T-helper 1 cell treated with Interleukin-12 subunit alpha and Interleukin-12 subunit beta and Interleukin-4 antibody, amounts not matched to agents 30 μg/mL and 1 μg/mL, for 36 hours (primary cell): ENCODE measurements around the gene BMP7.

ENCODE experiments used
- H3K27ac Mint-ChIP-seq: one replicate; pipeline ENCODE4 v1.8.0; 2021; ENCODE audit warnings: mild to moderate bottlenecking, mixed read lengths
- H3K27me3 Mint-ChIP-seq: one replicate; pipeline ENCODE4 v1.8.0; 2021; ENCODE audit warnings: low read depth, mixed read lengths
- H3K36me3 Mint-ChIP-seq: one replicate; pipeline ENCODE4 v1.8.0; 2021; ENCODE audit warnings: low read depth, mixed read lengths
- H3K4me1 Mint-ChIP-seq: one replicate; pipeline ENCODE4 v1.8.0; 2021; ENCODE audit warnings: low read depth, mixed read lengths
- H3K4me3 Mint-ChIP-seq: one replicate; pipeline ENCODE4 v1.8.0; 2021; ENCODE audit warnings: mild to moderate bottlenecking, moderate library complexity, mixed read lengths
- H3K9me3 Mint-ChIP-seq: one replicate; pipeline ENCODE4 v1.8.0; 2021; ENCODE audit warnings: mixed read lengths

The BMP7 gene

GRCh38 chr20:57187068-57187634 is 79.3 kb downstream of the BMP7 start:
- H3K4me1 Mint-ChIP-seq = no peaks in the 10 kb centered on the region
- H3K27me3 Mint-ChIP-seq = no peaks in the 10 kb centered on the region
- H3K27ac Mint-ChIP-seq = no peak overlapping the region
- H3K4me3 Mint-ChIP-seq = no peak overlapping the region
- no peaks in the 10 kb centered on the region for H3K36me3 Mint-ChIP-seq
- H3K9me3 Mint-ChIP-seq = no peaks in the 10 kb centered on the region

GRCh38 chr20:57186192-57186591 is 80.2 kb downstream of the BMP7 start:
- Mint-ChIP-seq H3K27me3 (no peaks in the 10 kb centered on the region), H3K4me3 (no peak overlapping the region)

GRCh38 chr20:57185188-57185743 is 81.2 kb downstream of the BMP7 start:
- Mint-ChIP-seq H3K4me3 (no peak overlapping the region), H3K27ac (no peak overlapping the region), H3K36me3 (no peaks in the 10 kb centered on the region), H3K4me1 (no peaks in the 10 kb centered on the region), H3K9me3 (no peaks in the 10 kb centered on the region), H3K27me3 (no peaks in the 10 kb centered on the region)

More at GRCh38 chr20:57186192-57186591, 80.2 kb downstream of the BMP7 start:
- Mint-ChIP-seq H3K9me3 (no peaks in the 10 kb centered on the region), H3K4me1 (no peaks in the 10 kb centered on the region), H3K27ac (no peak overlapping the region), H3K36me3 (no peaks in the 10 kb centered on the region)

GRCh38 chr20:57183457-57184009 is 82.9 kb downstream of the BMP7 start:
- Mint-ChIP-seq H3K27ac (no peak overlapping the region), H3K27me3 (peaks cover 3% of the 10 kb centered on the region), H3K4me1 (no peaks in the 10 kb centered on the region), H3K4me3 (no peak overlapping the region), H3K9me3 (no peaks in the 10 kb centered on the region), H3K36me3 (no peaks in the 10 kb centered on the region)

- H3K27me3 Mint-ChIP-seq = peaks cover 8% of the 10 kb centered on the region
- H3K9me3 Mint-ChIP-seq = no peaks in the 10 kb centered on the region
- no peaks in the 10 kb centered on the region for H3K36me3 Mint-ChIP-seq
- no peak overlapping the region for H3K27ac Mint-ChIP-seq
- H3K4me1 Mint-ChIP-seq = no peaks in the 10 kb centered on the region
- H3K4me3 Mint-ChIP-seq = no peak overlapping the region
Measured at GRCh38 chr20:57181639-57182038, 84.8 kb downstream of the BMP7 start.

GRCh38 chr20:57180954-57181353 is 85.5 kb downstream of the BMP7 start:
- H3K27me3 Mint-ChIP-seq = peaks cover 8% of the 10 kb centered on the region
- no peak overlapping the region for H3K27ac Mint-ChIP-seq
- H3K36me3 Mint-ChIP-seq = no peaks in the 10 kb centered on the region
- H3K4me3 Mint-ChIP-seq = no peak overlapping the region
- no peaks in the 10 kb centered on the region for H3K4me1 Mint-ChIP-seq
- H3K9me3 Mint-ChIP-seq = no peaks in the 10 kb centered on the region

GRCh38 chr20:57180387-57180786 is 86.1 kb downstream of the BMP7 start:
- H3K4me3 Mint-ChIP-seq = no peak overlapping the region
- H3K27me3 Mint-ChIP-seq = peaks cover 8% of the 10 kb centered on the region
- H3K4me1 Mint-ChIP-seq = peaks cover 4% of the 10 kb centered on the region
- no peaks in the 10 kb centered on the region for H3K36me3 Mint-ChIP-seq
- H3K9me3 Mint-ChIP-seq = no peaks in the 10 kb centered on the region
- H3K27ac Mint-ChIP-seq = no peak overlapping the region

GRCh38 chr20:57179265-57179664 is 87.2 kb downstream of the BMP7 start:
- no peaks in the 10 kb centered on the region for H3K9me3 Mint-ChIP-seq
- no peak overlapping the region for H3K27ac Mint-ChIP-seq
- no peak overlapping the region for H3K4me3 Mint-ChIP-seq
- peaks cover 8% of the 10 kb centered on the region for H3K27me3 Mint-ChIP-seq
- peaks cover 4% of the 10 kb centered on the region for H3K4me1 Mint-ChIP-seq
- H3K36me3 Mint-ChIP-seq = no peaks in the 10 kb centered on the region

- Mint-ChIP-seq H3K27ac (no peak overlapping the region), H3K4me3 (no peak overlapping the region), H3K4me1 (peaks cover 4% of the 10 kb centered on the region), H3K9me3 (no peaks in the 10 kb centered on the region), H3K27me3 (peaks cover 8% of the 10 kb centered on the region), H3K36me3 (no peaks in the 10 kb centered on the region)
Measured at GRCh38 chr20:57178582-57179111, 87.8 kb downstream of the BMP7 start.

- no peak overlapping the region for H3K27ac Mint-ChIP-seq
- H3K27me3 Mint-ChIP-seq = peaks cover 8% of the 10 kb centered on the region
- no peaks in the 10 kb centered on the region for H3K36me3 Mint-ChIP-seq
- H3K9me3 Mint-ChIP-seq = no peaks in the 10 kb centered on the region
- H3K4me3 Mint-ChIP-seq = no peak overlapping the region
- H3K4me1 Mint-ChIP-seq = peaks cover 4% of the 10 kb centered on the region
Measured at GRCh38 chr20:57177636-57178280, 88.7 kb downstream of the BMP7 start.

- H3K36me3 Mint-ChIP-seq = no peaks in the 10 kb centered on the region
- no peaks in the 10 kb centered on the region for H3K9me3 Mint-ChIP-seq
- H3K4me1 Mint-ChIP-seq = peaks cover 4% of the 10 kb centered on the region
- peaks cover 8% of the 10 kb centered on the region for H3K27me3 Mint-ChIP-seq
- H3K4me3 Mint-ChIP-seq = no peak overlapping the region
- no peak overlapping the region for H3K27ac Mint-ChIP-seq
Measured at GRCh38 chr20:57176842-57177241, 89.6 kb downstream of the BMP7 start.

- H3K27ac Mint-ChIP-seq = peak overlapping the region; percentile 26
- H3K36me3 Mint-ChIP-seq = no peaks in the 10 kb centered on the region
- H3K27me3 Mint-ChIP-seq = peaks cover 8% of the 10 kb centered on the region
- H3K9me3 Mint-ChIP-seq = no peaks in the 10 kb centered on the region
- H3K4me3 Mint-ChIP-seq = no peak overlapping the region
- H3K4me1 Mint-ChIP-seq = peaks cover 4% of the 10 kb centered on the region
Measured at GRCh38 chr20:57175397-57176010, 90.9 kb downstream of the BMP7 start.

GRCh38 chr20:57174737-57175136 is 91.7 kb downstream of the BMP7 start:
- Mint-ChIP-seq H3K4me3 (no peak overlapping the region), H3K27me3 (peaks cover 5% of the 10 kb centered on the region), H3K9me3 (no peaks in the 10 kb centered on the region), H3K4me1 (peaks cover 4% of the 10 kb centered on the region), H3K27ac (no peak overlapping the region), H3K36me3 (no peaks in the 10 kb centered on the region)

GRCh38 chr20:57173986-57174385 is 92.5 kb downstream of the BMP7 start:
- no peaks in the 10 kb centered on the region for H3K36me3 Mint-ChIP-seq
- H3K4me3 Mint-ChIP-seq = no peak overlapping the region
- H3K4me1 Mint-ChIP-seq = peaks cover 4% of the 10 kb centered on the region
- H3K27me3 Mint-ChIP-seq = peaks cover 5% of the 10 kb centered on the region
- H3K27ac Mint-ChIP-seq = no peak overlapping the region
- no peaks in the 10 kb centered on the region for H3K9me3 Mint-ChIP-seq
